ENCODE results near the gene CFAP65.

CFAP65 gene

GRCh38 chr2:219045937-219046550 lies 4.7 kb upstream of the CFAP65 start:
- no peak overlapping the region for H3K27ac ChIP-seq (ENCODE audit: low read depth, low read length, severe bottlenecking)
- no peaks in the 10 kb centered on the region for H3K9me3 ChIP-seq (ENCODE audit: control insufficient read depth, low read length)
- H3K36me3 ChIP-seq (ENCODE audit: control insufficient read depth, insufficient read depth, low read length), result no peaks in the 10 kb centered on the region
- H3K4me3 ChIP-seq (ENCODE audit: extremely low read depth, insufficient read depth, low read length, poor library complexity, severe bottlenecking), result no peak overlapping the region
- 2 to 4% methylated on average over 3 to 5 of the region's 6 CpGs for WGBS, 2 experiments (ENCODE audit: insufficient coverage in 2 of 2)
- H3K4me1 ChIP-seq (ENCODE audit: control insufficient read depth, insufficient read depth, low read length, poor library complexity, severe bottlenecking), result no peaks in the 10 kb centered on the region

GRCh38 chr2:219042750-219043149 lies 1.4 kb upstream of the CFAP65 start:
- H3K4me3 ChIP-seq (ENCODE audit: extremely low read depth, insufficient read depth, low read length, poor library complexity, severe bottlenecking), result no peak overlapping the region
- no peaks in the 10 kb centered on the region for H3K9me3 ChIP-seq (ENCODE audit: control insufficient read depth, low read length)
- no peak overlapping the region for H3K27ac ChIP-seq (ENCODE audit: low read depth, low read length, severe bottlenecking)
- WGBS, 2 experiments (ENCODE audit: insufficient coverage in 2 of 2), result 73 to 75% methylated on average over 2 of the region's 2 CpGs
- no peaks in the 10 kb centered on the region for H3K4me1 ChIP-seq (ENCODE audit: control insufficient read depth, insufficient read depth, low read length, poor library complexity, severe bottlenecking)
- no peaks in the 10 kb centered on the region for H3K36me3 ChIP-seq (ENCODE audit: control insufficient read depth, insufficient read depth, low read length)

GRCh38 chr2:219042157-219042556 lies 841 bp upstream of the CFAP65 start:
- Histone ChIP-seq H3K4me1 (ENCODE audit: control insufficient read depth, insufficient read depth, low read length, poor library complexity, severe bottlenecking) (no peaks in the 10 kb centered on the region), H3K4me3 (ENCODE audit: extremely low read depth, insufficient read depth, low read length, poor library complexity, severe bottlenecking) (no peak overlapping the region), H3K36me3 (ENCODE audit: control insufficient read depth, insufficient read depth, low read length) (no peaks in the 10 kb centered on the region), H3K27ac (ENCODE audit: low read depth, low read length, severe bottlenecking) (no peak overlapping the region), H3K9me3 (ENCODE audit: control insufficient read depth, low read length) (no peaks in the 10 kb centered on the region)
- 78% methylated on average over 3 of the region's 4 CpGs for WGBS, 2 experiments (ENCODE audit: insufficient coverage in 2 of 2)

GRCh38 chr2:219038600-219038999 lies 2.7 kb downstream of the CFAP65 start:
- WGBS, 2 experiments (ENCODE audit: insufficient coverage in 2 of 2), result 0 to 10% methylated on average over 1 of the region's 1 CpG
- no peak overlapping the region for H3K4me3 ChIP-seq (ENCODE audit: extremely low read depth, insufficient read depth, low read length, poor library complexity, severe bottlenecking)
- H3K36me3 ChIP-seq (ENCODE audit: control insufficient read depth, insufficient read depth, low read length), result no peaks in the 10 kb centered on the region
- H3K27ac ChIP-seq (ENCODE audit: low read depth, low read length, severe bottlenecking), result no peak overlapping the region
- no peaks in the 10 kb centered on the region for H3K4me1 ChIP-seq (ENCODE audit: control insufficient read depth, insufficient read depth, low read length, poor library complexity, severe bottlenecking)
- no peaks in the 10 kb centered on the region for H3K9me3 ChIP-seq (ENCODE audit: control insufficient read depth, low read length)

- no peaks in the 10 kb centered on the region for H3K4me1 ChIP-seq (ENCODE audit: control insufficient read depth, insufficient read depth, low read length, poor library complexity, severe bottlenecking)
- WGBS, 2 experiments (ENCODE audit: insufficient coverage in 2 of 2), result 55 to 71% methylated on average over 4 to 5 of the region's 8 CpGs
- no peaks in the 10 kb centered on the region for H3K9me3 ChIP-seq (ENCODE audit: control insufficient read depth, low read length)
- no peak overlapping the region for H3K27ac ChIP-seq (ENCODE audit: low read depth, low read length, severe bottlenecking)
- no peak overlapping the region for H3K4me3 ChIP-seq (ENCODE audit: extremely low read depth, insufficient read depth, low read length, poor library complexity, severe bottlenecking)
- no peaks in the 10 kb centered on the region for H3K36me3 ChIP-seq (ENCODE audit: control insufficient read depth, insufficient read depth, low read length)
These were observed 3.4 kb downstream of the CFAP65 start for GRCh38 chr2:219037783-219038499.

GRCh38 chr2:219035942-219036341 lies 5.4 kb downstream of the CFAP65 start:
- WGBS, 2 experiments (ENCODE audit: insufficient coverage in 2 of 2), result no CpG with 5 or more reads among the region's 2 CpGs

GRCh38 chr2:219034823-219035222 lies 6.5 kb downstream of the CFAP65 start:
- no peaks in the 10 kb centered on the region for H3K9me3 ChIP-seq (ENCODE audit: control insufficient read depth, low read length)
- no peak overlapping the region for H3K4me3 ChIP-seq (ENCODE audit: extremely low read depth, insufficient read depth, low read length, poor library complexity, severe bottlenecking)
- 50 to 60% methylated on average over 1 to 2 of the region's 6 CpGs for WGBS, 2 experiments (ENCODE audit: insufficient coverage in 2 of 2)
- no peak overlapping the region for H3K27ac ChIP-seq (ENCODE audit: low read depth, low read length, severe bottlenecking)
- no peaks in the 10 kb centered on the region for H3K36me3 ChIP-seq (ENCODE audit: control insufficient read depth, insufficient read depth, low read length)
- no peaks in the 10 kb centered on the region for H3K4me1 ChIP-seq (ENCODE audit: control insufficient read depth, insufficient read depth, low read length, poor library complexity, severe bottlenecking)

More at GRCh38 chr2:219035942-219036341, 5.4 kb downstream of the CFAP65 start:
- no peaks in the 10 kb centered on the region for H3K36me3 ChIP-seq (ENCODE audit: control insufficient read depth, insufficient read depth, low read length)
- H3K27ac ChIP-seq (ENCODE audit: low read depth, low read length, severe bottlenecking), result no peak overlapping the region
- no peaks in the 10 kb centered on the region for H3K4me1 ChIP-seq (ENCODE audit: control insufficient read depth, insufficient read depth, low read length, poor library complexity, severe bottlenecking)
- H3K9me3 ChIP-seq (ENCODE audit: control insufficient read depth, low read length), result no peaks in the 10 kb centered on the region
- no peak overlapping the region for H3K4me3 ChIP-seq (ENCODE audit: extremely low read depth, insufficient read depth, low read length, poor library complexity, severe bottlenecking)

- Histone ChIP-seq H3K4me1 (ENCODE audit: control insufficient read depth, insufficient read depth, low read length, poor library complexity, severe bottlenecking) (no peaks in the 10 kb centered on the region), H3K27ac (ENCODE audit: low read depth, low read length, severe bottlenecking) (no peak overlapping the region), H3K4me3 (ENCODE audit: extremely low read depth, insufficient read depth, low read length, poor library complexity, severe bottlenecking) (no peak overlapping the region), H3K9me3 (ENCODE audit: control insufficient read depth, low read length) (no peaks in the 10 kb centered on the region), H3K36me3 (ENCODE audit: control insufficient read depth, insufficient read depth, low read length) (no peaks in the 10 kb centered on the region)
- 87 to 88% methylated on average over 17 to 22 of the region's 23 CpGs for WGBS, 2 experiments (ENCODE audit: insufficient coverage in 2 of 2)
These were observed 9.1 kb downstream of the CFAP65 start for GRCh38 chr2:219032051-219032745.

- WGBS, 2 experiments (ENCODE audit: insufficient coverage in 2 of 2), result 90% methylated on average over 16 to 19 of the region's 21 CpGs
- no peak overlapping the region for H3K4me3 ChIP-seq (ENCODE audit: extremely low read depth, insufficient read depth, low read length, poor library complexity, severe bottlenecking)
- H3K36me3 ChIP-seq (ENCODE audit: control insufficient read depth, insufficient read depth, low read length), result no peaks in the 10 kb centered on the region
- H3K4me1 ChIP-seq (ENCODE audit: control insufficient read depth, insufficient read depth, low read length, poor library complexity, severe bottlenecking), result no peaks in the 10 kb centered on the region
- no peak overlapping the region for H3K27ac ChIP-seq (ENCODE audit: low read depth, low read length, severe bottlenecking)
- H3K9me3 ChIP-seq (ENCODE audit: control insufficient read depth, low read length), result no peaks in the 10 kb centered on the region
These were observed 10.1 kb downstream of the CFAP65 start for GRCh38 chr2:219031005-219031738.

GRCh38 chr2:219030177-219030940 lies 11.0 kb downstream of the CFAP65 start:
- no peak overlapping the region for H3K27ac ChIP-seq (ENCODE audit: low read depth, low read length, severe bottlenecking)
- WGBS, 2 experiments (ENCODE audit: insufficient coverage in 2 of 2), result 88% methylated on average over 13 of the region's 16 CpGs

More at GRCh38 chr2:219030177-219030940, 11.0 kb downstream of the CFAP65 start:
- H3K36me3 ChIP-seq (ENCODE audit: control insufficient read depth, insufficient read depth, low read length), result no peaks in the 10 kb centered on the region
- no peak overlapping the region for H3K4me3 ChIP-seq (ENCODE audit: extremely low read depth, insufficient read depth, low read length, poor library complexity, severe bottlenecking)
- H3K4me1 ChIP-seq (ENCODE audit: control insufficient read depth, insufficient read depth, low read length, poor library complexity, severe bottlenecking), result no peaks in the 10 kb centered on the region
- no peaks in the 10 kb centered on the region for H3K9me3 ChIP-seq (ENCODE audit: control insufficient read depth, low read length)
